ENCODE measurements around the gene ARFRP1. TPM values are rescaled to one million over a fixed set of nuclear protein-coding genes. Genes with fewer than 3 reads are reported as not detected.

ARFRP1 gene
- total and polyA plus RNA-seq, 2 of the 13 experiments (the other 11 are each of a cell fraction or from before 2014, with no cell fraction given): 32.0 to 51.1 TPM

- peak; percentile 73 for TF ChIP-seq ZNF281 (CRISPR knock-in tag; IDR thresholded peaks at IDR 0.05; ENCODE audit: borderline replicate concordance)
- peak; percentile 60; the same call in 1 of the 2 replicates for TF ChIP-seq ZNF772 (CRISPR knock-in tag; IDR thresholded peaks at IDR 0.05)
- no peak for TF ChIP-seq CREBL2 (CRISPR knock-in tag; IDR thresholded peaks at IDR 0.05; ENCODE audit: borderline replicate concordance)
- no peak for TF ChIP-seq KDM4B (CRISPR knock-in tag; IDR thresholded peaks at IDR 0.05)
- TF ChIP-seq HCFC1 (IDR thresholded peaks at IDR 0.05; ENCODE audit: low read depth, low read length): no peak
- TF ChIP-seq KAT2B (IDR thresholded peaks at IDR 0.05; ENCODE audit: borderline replicate concordance, low read depth, low read length): no peak
- TF ChIP-seq MAZ (IDR thresholded peaks at IDR 0.05; ENCODE audit: borderline replicate concordance, low read depth, low read length): no peak
- peak; percentile 51; the same call in 1 of the 2 replicates for TF ChIP-seq MAZ (CRISPR knock-in tag; IDR thresholded peaks at IDR 0.05; ENCODE audit: low read depth)
- peak; percentile 72; the same call in 1 of the 2 replicates for TF ChIP-seq MAX (IDR thresholded peaks at IDR 0.05)
- TF ChIP-seq DNMT1 (CRISPR knock-in tag; IDR thresholded peaks at IDR 0.05): peak; percentile 93; the same call in 1 of the 2 replicates
- no peak for TF ChIP-seq ZFP36L2 (CRISPR knock-in tag; IDR thresholded peaks at IDR 0.05)
- TF ChIP-seq HOXA7 (CRISPR knock-in tag; IDR thresholded peaks at IDR 0.05): no peak
- peak; percentile 93 for TF ChIP-seq ZNF296 (CRISPR knock-in tag; conservative IDR thresholded peaks at IDR 0.05)
- no peak for TF ChIP-seq ZNF720 (CRISPR knock-in tag; IDR thresholded peaks at IDR 0.05)
- TF ChIP-seq MAFG (CRISPR knock-in tag; IDR thresholded peaks at IDR 0.05): no peak
- TF ChIP-seq IKZF4 (CRISPR knock-in tag; IDR thresholded peaks at IDR 0.05; ENCODE audit: borderline replicate concordance, low read depth, not compliant biosample characterization): peak; percentile 16
- TF ChIP-seq PHF21A (CRISPR knock-in tag; IDR thresholded peaks at IDR 0.05): 0 out of 2 replicates have a peak, but pooled peaks have one; percentile 15
- no peak for TF ChIP-seq STAT5B (CRISPR knock-in tag; IDR thresholded peaks at IDR 0.05)
- TF ChIP-seq ZNF3 (CRISPR knock-in tag; IDR thresholded peaks at IDR 0.05): no peak
- peak; percentile 55; the same call in 1 of the 2 replicates for TF ChIP-seq ZNF572 (CRISPR knock-in tag; IDR thresholded peaks at IDR 0.05)
- TF ChIP-seq PITX1 (CRISPR knock-in tag; IDR thresholded peaks at IDR 0.05): peak; percentile 41; the same call in 1 of the 2 replicates
- no peak for TF ChIP-seq MYNN (CRISPR knock-in tag; IDR thresholded peaks at IDR 0.05; ENCODE audit: low read depth)
- TF ChIP-seq SMAD9 (CRISPR knock-in tag; IDR thresholded peaks at IDR 0.05): no peak
- no peak for TF ChIP-seq SOX6 (IDR thresholded peaks at IDR 0.05)
- peak; percentile 30; the same call in 1 of the 2 replicates for TF ChIP-seq SOX6 (CRISPR knock-in tag; IDR thresholded peaks at IDR 0.05)
- TF ChIP-seq NR2C2 (CRISPR knock-in tag; IDR thresholded peaks at IDR 0.05; ENCODE audit: borderline replicate concordance): peak; percentile 76
- peak; percentile 58; the same call in 1 of the 2 replicates for TF ChIP-seq ZFX (CRISPR knock-in tag; IDR thresholded peaks at IDR 0.05; ENCODE audit: low read depth)
- peak; percentile 23; the same call in 1 of the 2 replicates for TF ChIP-seq ZNF460 (CRISPR knock-in tag; IDR thresholded peaks at IDR 0.05; ENCODE audit: borderline replicate concordance)
- TF ChIP-seq ZNF776 (CRISPR knock-in tag; IDR thresholded peaks at IDR 0.05): no peak
Measured at GRCh38 chr20:63734111-63734945, 26.6 kb upstream of the ARFRP1 start (continued).
